HAP-1 (cell line): ENCODE data around the gene WNT9B.
A peak's percentile ranks its signal among the peaks of the same experiment; 100 is the strongest.
"Not testable (repeated sequence)": the region's sequence is repeated elsewhere in the genome, so short reads cannot be mapped to it uniquely, and the experiment has no call there.

Experiments
- DNase-seq, 2 experiments: peaks; one replicate each; pipeline ENCODE4 v3.0.0-alpha.2; 2016 to 2020; ENCODE audit warnings: low spot score in 2 of 2
- H3K27me3 ChIP-seq: fragments of 250-450 bp; sonication (Bioruptor Pico); 2 replicates; pipeline ENCODE4 v1.5.1; 2020; ENCODE audit warnings: low read depth, mild to moderate bottlenecking, moderate library complexity
- H3K36me3 ChIP-seq: fragments of 250-450 bp; sonication (Bioruptor Pico); replicated peaks from 2 replicates; pipeline ENCODE4 v1.5.1; 2020; ENCODE audit warnings: mild to moderate bottlenecking
- H3K4me1 ChIP-seq: fragments of 250-450 bp; sonication (Bioruptor Pico); 2 replicates; pipeline ENCODE4 v1.5.1; 2020; ENCODE audit warnings: mild to moderate bottlenecking
- H3K4me3 ChIP-seq: fragments of 250-450 bp; sonication (Bioruptor Pico); 2 replicates; pipeline ENCODE4 v1.5.1; 2020; ENCODE audit warnings: mild to moderate bottlenecking, moderate library complexity
- H3K9me3 ChIP-seq: fragments of 250-450 bp; sonication (Bioruptor Pico); 2 replicates; pipeline ENCODE4 v1.5.1; 2020; ENCODE audit warnings: mild to moderate bottlenecking, moderate library complexity
- in situ Hi-C: fragments of 300-500 bp; cut with MboI; formaldehyde crosslinking; loops from 3 replicates; pipeline ENCODE4 v1.14.3; 2020; ENCODE audit warnings: low sequenced_read_pairs, inconsistent platforms, mixed read lengths

The WNT9B gene

GRCh38 chr17:46832331-46832821 lies 19.0 kb upstream of the WNT9B start:
- Histone ChIP-seq H3K4me3 (no peak overlapping the region), H3K4me1 (no peaks in the 10 kb centered on the region), H3K27me3 (0 out of 2 replicates have a peak, but pooled peaks cover 3% of the 10 kb centered on the region), H3K36me3 (no peaks in the 10 kb centered on the region), H3K9me3 (no peaks in the 10 kb centered on the region)
- in situ Hi-C loops, result loop anchor here (5.0 kb wide), 1 partner anchor 35 kb away; no protein-coding TSS in a partner anchor
- DNase-seq, result no peak

DNA sequence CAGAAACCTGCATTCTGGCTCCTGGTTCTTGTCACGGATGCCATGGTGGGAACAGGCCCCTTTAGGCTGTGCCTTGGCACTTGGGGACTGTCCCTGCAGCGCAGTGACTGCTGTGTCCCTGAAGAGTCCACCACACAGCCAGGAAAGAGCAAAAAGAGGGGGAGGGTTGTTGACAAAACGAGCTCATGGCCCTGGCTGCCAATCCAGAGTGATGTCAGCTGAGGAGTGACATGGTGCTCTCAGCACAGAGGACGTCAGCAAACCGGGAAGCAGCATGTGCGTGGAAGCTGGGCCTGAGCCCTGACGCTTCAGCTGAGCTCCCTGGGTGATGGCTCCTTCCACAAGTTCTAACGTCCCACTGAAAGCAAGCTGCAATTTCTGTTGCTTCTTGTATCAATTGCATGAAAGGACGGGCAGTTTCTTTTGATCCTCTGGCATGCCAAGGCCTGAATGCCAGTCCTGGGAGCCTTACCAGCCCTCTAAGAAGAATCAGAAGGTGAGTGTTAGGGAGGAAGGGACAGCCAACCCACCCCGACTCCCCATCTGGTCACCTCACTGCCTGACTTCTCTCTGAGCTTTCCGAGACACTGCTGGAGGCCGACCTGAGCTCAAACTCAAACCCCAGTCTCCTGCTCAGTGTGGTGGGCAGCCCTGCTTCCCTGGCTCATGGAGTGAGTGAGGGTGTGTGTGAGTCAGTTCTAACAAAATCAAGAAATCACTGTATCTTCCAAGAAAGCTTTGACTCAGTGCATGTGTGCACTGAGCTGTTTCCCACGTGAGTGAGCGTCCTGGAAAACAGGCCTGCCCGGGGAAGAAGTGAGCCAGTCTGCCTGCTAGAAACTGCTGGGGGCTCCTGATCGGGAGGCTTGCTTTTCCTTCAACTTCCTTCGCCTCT lies 18.2 kb upstream of the WNT9B start:
- DNase-seq, result no peak
- H3K36me3 ChIP-seq, result no peaks in the 10 kb centered on the region
- H3K4me3 ChIP-seq, result no peak overlapping the region
- 0 out of 2 replicates have a peak, but pooled peaks cover 3% of the 10 kb centered on the region for H3K27me3 ChIP-seq
- no peaks in the 10 kb centered on the region for H3K4me1 ChIP-seq
- H3K9me3 ChIP-seq, result no peaks in the 10 kb centered on the region
- in situ Hi-C loops, result loop anchor here (5.0 kb wide), 1 partner anchor 36 kb away; no protein-coding TSS in a partner anchor

- no peak for DNase-seq
- in situ Hi-C loops, result loop anchor here (5.0 kb wide), 1 partner anchor 37 kb away; no protein-coding TSS in a partner anchor
- H3K4me1 ChIP-seq, result no peaks in the 10 kb centered on the region
- H3K4me3 ChIP-seq, result no peak overlapping the region
- no peaks in the 10 kb centered on the region for H3K9me3 ChIP-seq
- H3K36me3 ChIP-seq, result no peaks in the 10 kb centered on the region
- 0 out of 2 replicates have a peak, but pooled peaks cover 3% of the 10 kb centered on the region for H3K27me3 ChIP-seq
Observed at GRCh38 chr17:46833840-46834208, 17.6 kb upstream of the WNT9B start.

- in situ Hi-C loops, result loop anchor here (5.0 kb wide), 1 partner anchor 38 kb away; no protein-coding TSS in a partner anchor
- Histone ChIP-seq H3K4me1 (no peaks in the 10 kb centered on the region), H3K27me3 (0 out of 2 replicates have a peak, but pooled peaks cover 3% of the 10 kb centered on the region), H3K4me3 (no peak overlapping the region), H3K36me3 (no peaks in the 10 kb centered on the region), H3K9me3 (no peaks in the 10 kb centered on the region)
- no peak for DNase-seq
Observed at GRCh38 chr17:46834846-46835245, 16.5 kb upstream of the WNT9B start.

- Histone ChIP-seq H3K9me3 (no peaks in the 10 kb centered on the region), H3K27me3 (0 out of 2 replicates have a peak, but pooled peaks cover 6% of the 10 kb centered on the region), H3K4me3 (no peak overlapping the region), H3K4me1 (no peaks in the 10 kb centered on the region), H3K36me3 (no peaks in the 10 kb centered on the region)
- in situ Hi-C loops, result no loop called here
- no peak for DNase-seq
Observed at GRCh38 chr17:46836500-46836899, 14.9 kb upstream of the WNT9B start.

DNA sequence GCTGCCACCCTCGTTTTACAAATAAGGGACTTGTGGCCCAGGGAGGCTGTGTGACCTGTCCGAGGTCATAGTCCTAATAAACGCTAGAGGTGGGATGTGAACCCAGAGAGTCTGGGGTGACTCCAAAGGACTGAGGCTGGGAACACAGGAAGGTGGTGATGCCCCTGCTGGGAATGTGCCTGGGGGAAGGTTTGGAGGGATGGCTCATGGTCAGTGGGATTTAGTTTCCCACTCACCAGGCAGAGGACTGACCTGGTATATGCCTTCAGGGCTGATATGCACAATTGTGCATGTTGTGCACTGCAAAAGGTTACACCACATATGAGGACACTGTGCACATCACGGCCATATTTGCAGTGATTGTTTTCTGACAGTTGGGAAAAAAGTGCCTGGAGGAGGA lies 13.9 kb upstream of the WNT9B start:
- DNase-seq, result no peak
- H3K9me3 ChIP-seq, result no peaks in the 10 kb centered on the region
- H3K27me3 ChIP-seq, result peaks cover 6% of the 10 kb centered on the region; the same call in 1 of the 2 replicates
- in situ Hi-C loops, result no loop called here
- no peaks in the 10 kb centered on the region for H3K36me3 ChIP-seq
- no peak overlapping the region for H3K4me3 ChIP-seq
- no peaks in the 10 kb centered on the region for H3K4me1 ChIP-seq

- peaks cover 6% of the 10 kb centered on the region; the same call in 1 of the 2 replicates for H3K27me3 ChIP-seq
- in situ Hi-C loops, result no loop called here
- no peak for DNase-seq
- no peaks in the 10 kb centered on the region for H3K36me3 ChIP-seq
- H3K4me1 ChIP-seq, result no peaks in the 10 kb centered on the region
- no peak overlapping the region for H3K4me3 ChIP-seq
- H3K9me3 ChIP-seq, result peaks cover 4% of the 10 kb centered on the region; the same call in 1 of the 2 replicates
Observed at GRCh38 chr17:46839211-46839610, 12.2 kb upstream of the WNT9B start.

DNA sequence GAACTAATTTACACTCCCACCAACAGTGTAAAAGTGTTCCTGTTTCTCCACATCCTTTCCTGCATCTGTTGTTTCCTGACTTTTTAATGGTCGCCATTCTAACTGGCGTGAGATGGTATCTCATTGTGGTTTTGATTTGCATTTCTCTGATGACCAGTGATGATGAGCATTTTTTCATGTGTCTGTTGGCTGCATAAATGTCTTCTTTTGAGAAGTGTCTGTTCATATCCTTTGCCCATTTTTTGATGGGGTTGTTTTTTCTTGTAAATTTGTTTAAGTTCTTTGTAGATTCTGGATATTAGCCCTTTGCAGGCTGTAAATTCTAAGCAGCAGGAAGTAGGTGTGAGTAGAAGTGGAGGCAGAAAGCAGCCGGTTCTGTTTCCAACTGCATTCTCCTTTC lies 10.8 kb upstream of the WNT9B start:
- H3K36me3 ChIP-seq, H3K4me1 ChIP-seq, DNase-seq, H3K9me3 ChIP-seq, in situ Hi-C loops, H3K4me3 ChIP-seq, H3K27me3 ChIP-seq: not testable (repeated sequence)

DNA sequence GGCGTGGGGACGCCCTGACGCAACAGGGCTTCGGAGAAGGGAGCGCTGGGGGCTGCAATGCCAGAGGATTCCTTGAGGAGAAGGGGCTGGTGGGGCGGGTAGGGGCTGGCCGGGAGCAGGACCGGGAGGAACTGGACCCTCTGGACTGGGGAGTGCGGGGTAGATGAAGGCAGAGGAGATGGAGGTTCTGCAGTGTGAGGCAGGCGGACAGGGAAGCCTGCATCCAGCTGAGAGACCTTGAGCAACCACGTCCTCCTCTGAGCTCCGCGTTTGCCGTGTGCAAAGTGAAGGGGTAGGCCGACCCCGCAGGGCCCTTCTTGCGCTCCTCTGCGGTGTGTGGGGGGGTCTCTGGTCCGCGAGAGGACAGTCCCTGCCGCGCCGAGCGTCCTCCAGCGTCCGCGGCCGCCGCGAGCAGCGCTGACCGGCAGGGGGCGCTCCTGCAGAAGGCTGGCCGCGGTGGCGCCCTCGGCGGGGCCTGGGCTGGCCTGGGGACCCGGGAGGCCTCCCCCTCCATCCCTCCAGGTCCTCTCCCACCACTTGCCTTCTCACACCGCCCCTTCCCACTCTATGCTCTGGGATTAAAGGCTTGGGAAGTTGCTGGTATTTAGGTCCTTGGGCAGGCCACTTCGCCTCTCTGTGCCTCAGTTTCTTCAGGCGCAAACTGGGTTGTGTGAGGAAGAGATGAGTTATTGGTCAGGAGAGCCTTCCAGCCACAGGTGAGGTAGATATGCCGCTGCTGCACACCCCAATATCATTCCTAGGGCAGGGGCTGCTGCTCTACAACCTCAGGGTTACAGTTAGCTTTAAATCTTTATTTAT lies 9.6 kb upstream of the WNT9B start:
- no peaks in the 10 kb centered on the region for H3K36me3 ChIP-seq
- peaks cover 4% of the 10 kb centered on the region; the same call in 1 of the 2 replicates for H3K9me3 ChIP-seq
- H3K4me3 ChIP-seq, result no peak overlapping the region; the same call in 1 of the 2 replicates
- in situ Hi-C loops, result no loop called here
- DNase-seq, result peak in 1 of 2 experiments; percentile 64
- H3K4me1 ChIP-seq, result no peaks in the 10 kb centered on the region
- peaks cover 3% of the 10 kb centered on the region; the same call in 1 of the 2 replicates for H3K27me3 ChIP-seq

GRCh38 chr17:46842835-46843234 lies 8.5 kb upstream of the WNT9B start:
- peaks cover 4% of the 10 kb centered on the region; the same call in 1 of the 2 replicates for H3K9me3 ChIP-seq
- H3K27me3 ChIP-seq, result peaks cover 3% of the 10 kb centered on the region; the same call in 1 of the 2 replicates
- in situ Hi-C loops, result no loop called here
- no peaks in the 10 kb centered on the region for H3K36me3 ChIP-seq
- no peak for DNase-seq
- no peaks in the 10 kb centered on the region for H3K4me1 ChIP-seq
- H3K4me3 ChIP-seq, result no peak overlapping the region

GRCh38 chr17:46847204-46848191 lies 3.9 kb upstream of the WNT9B start:
- no peak overlapping the region for H3K4me3 ChIP-seq
- in situ Hi-C loops, result no loop called here
- peaks cover 10% of the 10 kb centered on the region for H3K27me3 ChIP-seq
- DNase-seq, result no peak
- no peaks in the 10 kb centered on the region for H3K4me1 ChIP-seq
- no peaks in the 10 kb centered on the region for H3K36me3 ChIP-seq
- H3K9me3 ChIP-seq, result peaks cover 4% of the 10 kb centered on the region; the same call in 1 of the 2 replicates

- Histone ChIP-seq H3K36me3 (no peaks in the 10 kb centered on the region), H3K4me1 (no peaks in the 10 kb centered on the region), H3K27me3 (peaks cover 10% of the 10 kb centered on the region), H3K9me3 (no peaks in the 10 kb centered on the region), H3K4me3 (no peak overlapping the region)
- no peak for DNase-seq
- in situ Hi-C loops, result no loop called here
Observed at GRCh38 chr17:46848534-46848933, 2.8 kb upstream of the WNT9B start.

GRCh38 chr17:46850688-46851028 lies 725 bp upstream of the WNT9B start:
- no peaks in the 10 kb centered on the region for H3K9me3 ChIP-seq
- H3K36me3 ChIP-seq, result no peaks in the 10 kb centered on the region
- in situ Hi-C loops, result no loop called here
- peaks cover 10% of the 10 kb centered on the region for H3K27me3 ChIP-seq
- no peak overlapping the region for H3K4me3 ChIP-seq
- no peaks in the 10 kb centered on the region for H3K4me1 ChIP-seq
- DNase-seq, result no peak
